Activated naive CD4-positive, alpha-beta T cell treated with anti-CD3 and anti-CD28 coated beads, Interleukin-2, amount 10 ng/mL, durations not matched to agents 7 days and 5 days (primary cell): ENCODE measurements around the gene FNDC3B.

Experiments used
- CTCF ChIA-PET: fragments of 350-600 bp; sonication (Branson Sonifier 250); formaldehyde crosslinking; loops from one replicate; lab custom pipeline; 2021; ENCODE audit warnings: antibody characterized with exemption; lab: Charles Lee
- DNase-seq: peaks from one replicate; pipeline ENCODE4 v3.0.0-alpha.2; 2020
- H3K27ac Mint-ChIP-seq: one replicate; pipeline ENCODE4 v1.8.0; 2021; ENCODE audit warnings: mild to moderate bottlenecking, moderate library complexity, mixed read lengths
- H3K27me3 Mint-ChIP-seq: one replicate; pipeline ENCODE4 v1.8.0; 2021; ENCODE audit warnings: mild to moderate bottlenecking, mixed read lengths
- H3K36me3 Mint-ChIP-seq: one replicate; pipeline ENCODE4 v1.8.0; 2021; ENCODE audit warnings: mixed read lengths
- H3K4me1 Mint-ChIP-seq: one replicate; pipeline ENCODE4 v1.8.0; 2021; ENCODE audit warnings: mixed read lengths
- H3K4me3 Mint-ChIP-seq: one replicate; pipeline ENCODE4 v1.8.0; 2021; ENCODE audit warnings: mild to moderate bottlenecking, moderate library complexity, mixed read lengths
- H3K9me3 Mint-ChIP-seq: one replicate; pipeline ENCODE4 v1.8.0; 2021; ENCODE audit warnings: mixed read lengths

The FNDC3B gene

GRCh38 chr3:172292422-172292821, 253.0 kb downstream of the FNDC3B start:
- H3K27me3 Mint-ChIP-seq, result no peaks in the 10 kb centered on the region
- H3K27ac Mint-ChIP-seq, result no peak overlapping the region
- H3K9me3 Mint-ChIP-seq, result no peaks in the 10 kb centered on the region
- no peaks in the 10 kb centered on the region for H3K36me3 Mint-ChIP-seq
- CTCF ChIA-PET, result no interaction called here
- DNase-seq, result no peak
- peaks cover 16% of the 10 kb centered on the region for H3K4me1 Mint-ChIP-seq
- no peak overlapping the region for H3K4me3 Mint-ChIP-seq

GRCh38 chr3:172293093-172293492, 253.7 kb downstream of the FNDC3B start:
- CTCF ChIA-PET, result no interaction called here
- Mint-ChIP-seq H3K27ac (no peak overlapping the region), H3K4me1 (peaks cover 16% of the 10 kb centered on the region), H3K4me3 (no peak overlapping the region), H3K36me3 (no peaks in the 10 kb centered on the region), H3K9me3 (no peaks in the 10 kb centered on the region), H3K27me3 (no peaks in the 10 kb centered on the region)
- no peak for DNase-seq

GRCh38 chr3:172294223-172294806, 254.9 kb downstream of the FNDC3B start:
- Mint-ChIP-seq H3K4me1 (peaks cover 5% of the 10 kb centered on the region), H3K27me3 (no peaks in the 10 kb centered on the region), H3K27ac (no peak overlapping the region), H3K4me3 (no peak overlapping the region), H3K9me3 (no peaks in the 10 kb centered on the region), H3K36me3 (no peaks in the 10 kb centered on the region)
- CTCF ChIA-PET, result interaction anchor here (0.6 kb wide), 1 partner anchor 29 kb away, joined by 3 read pairs; no protein-coding TSS in a partner anchor
- DNase-seq, result no peak

GRCh38 chr3:172296248-172296974, 257.0 kb downstream of the FNDC3B start:
- Mint-ChIP-seq H3K36me3 (no peaks in the 10 kb centered on the region), H3K27me3 (no peaks in the 10 kb centered on the region), H3K4me3 (no peak overlapping the region), H3K9me3 (no peaks in the 10 kb centered on the region), H3K27ac (no peak overlapping the region), H3K4me1 (no peaks in the 10 kb centered on the region)
- DNase-seq, result no peak
- CTCF ChIA-PET, result interaction anchor here (0.6 kb wide), 1 partner anchor 70 kb away, joined by 3 read pairs; no protein-coding TSS in a partner anchor

- Mint-ChIP-seq H3K4me3 (no peak overlapping the region), H3K27me3 (no peaks in the 10 kb centered on the region), H3K36me3 (no peaks in the 10 kb centered on the region), H3K4me1 (no peaks in the 10 kb centered on the region), H3K27ac (no peak overlapping the region), H3K9me3 (no peaks in the 10 kb centered on the region)
- CTCF ChIA-PET, result interaction anchor here (0.6 kb wide), 1 partner anchor 71 kb away, joined by 3 read pairs; no protein-coding TSS in a partner anchor
- DNase-seq, result no peak
Observed at GRCh38 chr3:172296975-172297332, 257.6 kb downstream of the FNDC3B start.

- Mint-ChIP-seq H3K9me3 (no peaks in the 10 kb centered on the region), H3K4me1 (no peaks in the 10 kb centered on the region), H3K36me3 (no peaks in the 10 kb centered on the region), H3K27me3 (no peaks in the 10 kb centered on the region), H3K27ac (no peak overlapping the region), H3K4me3 (no peak overlapping the region)
- CTCF ChIA-PET, result no interaction called here
- no peak for DNase-seq
Observed at GRCh38 chr3:172298247-172298646, 258.9 kb downstream of the FNDC3B start.

- Mint-ChIP-seq H3K27ac (no peak overlapping the region), H3K27me3 (no peaks in the 10 kb centered on the region), H3K36me3 (no peaks in the 10 kb centered on the region), H3K4me1 (no peaks in the 10 kb centered on the region), H3K4me3 (no peak overlapping the region), H3K9me3 (no peaks in the 10 kb centered on the region)
- no peak for DNase-seq
- CTCF ChIA-PET, result interaction anchor here (1.5 kb wide), 2 partner anchors 13 to 32 kb away, joined by 4 read pairs; no protein-coding TSS in a partner anchor
Observed at GRCh38 chr3:172300187-172300586, 260.8 kb downstream of the FNDC3B start.

- no peaks in the 10 kb centered on the region for H3K27me3 Mint-ChIP-seq
- H3K4me1 Mint-ChIP-seq, result no peaks in the 10 kb centered on the region
- no peak overlapping the region for H3K27ac Mint-ChIP-seq
- H3K4me3 Mint-ChIP-seq, result no peak overlapping the region
- no peak for DNase-seq
- no peaks in the 10 kb centered on the region for H3K9me3 Mint-ChIP-seq
- CTCF ChIA-PET, result interaction anchor here (1.5 kb wide), 2 partner anchors 12 to 32 kb away, joined by 4 read pairs; no protein-coding TSS in a partner anchor
- H3K36me3 Mint-ChIP-seq, result no peaks in the 10 kb centered on the region
Observed at GRCh38 chr3:172300862-172301261, 261.5 kb downstream of the FNDC3B start.

GRCh38 chr3:172302203-172302602, 262.8 kb downstream of the FNDC3B start:
- CTCF ChIA-PET, result no interaction called here
- H3K27ac Mint-ChIP-seq, result no peak overlapping the region
- DNase-seq, result no peak
- no peaks in the 10 kb centered on the region for H3K27me3 Mint-ChIP-seq
- H3K9me3 Mint-ChIP-seq, result no peaks in the 10 kb centered on the region
- H3K4me1 Mint-ChIP-seq, result no peaks in the 10 kb centered on the region
- H3K36me3 Mint-ChIP-seq, result no peaks in the 10 kb centered on the region
- no peak overlapping the region for H3K4me3 Mint-ChIP-seq

GRCh38 chr3:172303181-172303580, 263.8 kb downstream of the FNDC3B start:
- Mint-ChIP-seq H3K27ac (no peak overlapping the region), H3K4me3 (no peak overlapping the region), H3K4me1 (no peaks in the 10 kb centered on the region), H3K9me3 (no peaks in the 10 kb centered on the region), H3K36me3 (peaks cover 1% of the 10 kb centered on the region), H3K27me3 (no peaks in the 10 kb centered on the region)
- DNase-seq, result no peak
- CTCF ChIA-PET, result no interaction called here

- no peaks in the 10 kb centered on the region for H3K27me3 Mint-ChIP-seq
- H3K36me3 Mint-ChIP-seq, result peaks cover 1% of the 10 kb centered on the region
- no peak overlapping the region for H3K4me3 Mint-ChIP-seq
- CTCF ChIA-PET, result no interaction called here
- no peaks in the 10 kb centered on the region for H3K4me1 Mint-ChIP-seq
- H3K9me3 Mint-ChIP-seq, result no peaks in the 10 kb centered on the region
- H3K27ac Mint-ChIP-seq, result no peak overlapping the region
- no peak for DNase-seq
Observed at GRCh38 chr3:172303941-172304558, 264.7 kb downstream of the FNDC3B start.

- CTCF ChIA-PET, result no interaction called here
- Mint-ChIP-seq H3K27ac (no peak overlapping the region), H3K4me1 (no peaks in the 10 kb centered on the region), H3K36me3 (peaks cover 1% of the 10 kb centered on the region), H3K27me3 (no peaks in the 10 kb centered on the region), H3K9me3 (no peaks in the 10 kb centered on the region), H3K4me3 (no peak overlapping the region)
- DNase-seq, result no peak
Observed at GRCh38 chr3:172305552-172305951, 266.2 kb downstream of the FNDC3B start.

GRCh38 chr3:172305974-172306373, 266.6 kb downstream of the FNDC3B start:
- Mint-ChIP-seq H3K36me3 (peaks cover 1% of the 10 kb centered on the region), H3K4me3 (no peak overlapping the region), H3K4me1 (no peaks in the 10 kb centered on the region), H3K27ac (no peak overlapping the region), H3K9me3 (no peaks in the 10 kb centered on the region), H3K27me3 (no peaks in the 10 kb centered on the region)
- CTCF ChIA-PET, result no interaction called here
- no peak for DNase-seq

- Mint-ChIP-seq H3K4me1 (no peaks in the 10 kb centered on the region), H3K4me3 (no peak overlapping the region), H3K36me3 (peaks cover 1% of the 10 kb centered on the region), H3K27ac (no peak overlapping the region), H3K27me3 (no peaks in the 10 kb centered on the region), H3K9me3 (no peaks in the 10 kb centered on the region)
- CTCF ChIA-PET, result no interaction called here
- no peak for DNase-seq
Observed at GRCh38 chr3:172307141-172307560, 267.8 kb downstream of the FNDC3B start.

GRCh38 chr3:172309059-172309458, 269.7 kb downstream of the FNDC3B start:
- Mint-ChIP-seq H3K27me3 (no peaks in the 10 kb centered on the region), H3K36me3 (peaks cover 4% of the 10 kb centered on the region), H3K4me3 (no peak overlapping the region), H3K9me3 (no peaks in the 10 kb centered on the region), H3K4me1 (no peaks in the 10 kb centered on the region), H3K27ac (no peak overlapping the region)
- CTCF ChIA-PET, result no interaction called here
- no peak for DNase-seq
